Retinal pigment epithelial cell (primary cell): ENCODE data around the gene GP1BB.
"Not testable (repeated sequence)": the region's sequence is repeated elsewhere in the genome, so short reads cannot be mapped to it uniquely, and the experiment has no call there.

Source experiments
- DNase-seq: peaks from one replicate; pipeline ENCODE4 v3.0.0-alpha.2; 2010; ENCODE audit warnings: low read depth
- H3K4me3 ChIP-seq: 2 replicates; pipeline ENCODE4 v1.5.1; 2011; ENCODE audit warnings: mild to moderate bottlenecking, low read length, control low read depth, moderate library complexity
- TF ChIP-seq, protein P1 (sequence below): conservative IDR thresholded peaks from 2 replicates; pipeline ENCODE4 v1.5.1; 2011; ENCODE audit warnings: low read depth, low read length, control low read depth, inconsistent platforms

The GP1BB gene

DNA sequence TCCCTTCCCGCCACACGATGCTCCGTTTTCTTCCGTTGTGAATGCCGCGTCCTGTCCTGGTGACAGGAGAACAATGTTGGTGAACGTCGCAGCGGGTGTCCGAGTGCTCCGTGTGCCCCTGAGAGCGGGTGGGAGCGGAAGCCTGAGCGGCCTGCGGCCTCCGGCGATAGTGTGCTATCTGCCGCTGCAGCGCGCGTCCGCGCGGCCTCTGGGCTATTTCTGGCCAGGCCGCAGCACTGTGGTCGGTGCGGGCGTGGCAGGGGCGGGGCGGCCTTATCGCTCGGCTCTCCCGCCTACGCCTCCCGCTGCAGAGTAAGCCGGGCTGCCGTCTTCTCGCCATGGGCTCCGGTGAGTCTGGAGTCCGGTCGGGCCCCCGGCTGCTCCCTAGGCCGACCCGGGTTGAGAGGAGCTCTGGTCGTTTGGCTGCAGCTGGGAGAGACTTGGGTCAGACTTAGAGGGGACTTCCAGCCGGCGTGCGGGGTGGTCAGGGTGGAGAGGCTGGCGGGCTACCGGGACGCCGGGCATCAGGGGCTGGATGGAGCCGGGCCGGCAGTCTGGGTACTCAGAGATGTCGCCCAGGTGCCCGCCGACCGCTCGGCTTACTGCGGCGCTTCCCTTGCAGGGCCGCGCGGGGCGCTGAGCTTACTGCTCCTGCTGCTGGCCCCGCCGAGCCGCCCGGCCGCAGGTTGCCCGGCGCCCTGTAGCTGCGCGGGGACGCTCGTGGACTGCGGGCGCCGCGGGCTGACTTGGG lies at the start of gene GP1BB:
GP1BB (plus strand) TSS at position 308 of the 751 bp plus-strand sequence; CDS start at position 339, 31 bp downstream.
- DNase-seq = no peak
- no peak within 1 kb of the TSS for H3K4me3 ChIP-seq

DNA sequence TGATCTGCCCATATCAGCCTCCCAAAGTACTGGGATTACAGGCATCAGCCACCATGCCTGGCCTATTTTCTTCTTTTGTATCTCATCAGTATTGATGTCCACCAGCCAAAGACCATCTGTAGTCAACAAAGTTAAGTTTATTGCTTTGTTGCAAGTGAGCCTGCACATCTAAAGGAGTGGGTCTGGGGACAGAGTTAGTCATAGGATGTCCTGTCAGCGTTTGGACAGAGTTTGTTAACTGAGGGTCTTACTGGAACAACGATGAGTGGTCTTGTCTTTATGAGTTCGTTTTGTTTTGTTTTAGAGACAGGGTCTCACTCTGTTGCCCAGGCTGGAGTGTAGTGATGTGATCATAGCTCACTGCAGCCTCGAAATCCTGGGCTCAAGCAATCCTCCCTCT lies 49.7 kb upstream of the GP1BB start:
- H3K4me3 ChIP-seq = no peak overlapping the region
- no peak for DNase-seq
- TF ChIP-seq, protein P1, sequence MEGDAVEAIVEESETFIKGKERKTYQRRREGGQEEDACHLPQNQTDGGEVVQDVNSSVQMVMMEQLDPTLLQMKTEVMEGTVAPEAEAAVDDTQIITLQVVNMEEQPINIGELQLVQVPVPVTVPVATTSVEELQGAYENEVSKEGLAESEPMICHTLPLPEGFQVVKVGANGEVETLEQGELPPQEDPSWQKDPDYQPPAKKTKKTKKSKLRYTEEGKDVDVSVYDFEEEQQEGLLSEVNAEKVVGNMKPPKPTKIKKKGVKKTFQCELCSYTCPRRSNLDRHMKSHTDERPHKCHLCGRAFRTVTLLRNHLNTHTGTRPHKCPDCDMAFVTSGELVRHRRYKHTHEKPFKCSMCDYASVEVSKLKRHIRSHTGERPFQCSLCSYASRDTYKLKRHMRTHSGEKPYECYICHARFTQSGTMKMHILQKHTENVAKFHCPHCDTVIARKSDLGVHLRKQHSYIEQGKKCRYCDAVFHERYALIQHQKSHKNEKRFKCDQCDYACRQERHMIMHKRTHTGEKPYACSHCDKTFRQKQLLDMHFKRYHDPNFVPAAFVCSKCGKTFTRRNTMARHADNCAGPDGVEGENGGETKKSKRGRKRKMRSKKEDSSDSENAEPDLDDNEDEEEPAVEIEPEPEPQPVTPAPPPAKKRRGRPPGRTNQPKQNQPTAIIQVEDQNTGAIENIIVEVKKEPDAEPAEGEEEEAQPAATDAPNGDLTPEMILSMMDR = no peak

More for the DNA sequence above, at the start of gene GP1BB:
- TF ChIP-seq, protein P1 = peak; percentile 19

DNA sequence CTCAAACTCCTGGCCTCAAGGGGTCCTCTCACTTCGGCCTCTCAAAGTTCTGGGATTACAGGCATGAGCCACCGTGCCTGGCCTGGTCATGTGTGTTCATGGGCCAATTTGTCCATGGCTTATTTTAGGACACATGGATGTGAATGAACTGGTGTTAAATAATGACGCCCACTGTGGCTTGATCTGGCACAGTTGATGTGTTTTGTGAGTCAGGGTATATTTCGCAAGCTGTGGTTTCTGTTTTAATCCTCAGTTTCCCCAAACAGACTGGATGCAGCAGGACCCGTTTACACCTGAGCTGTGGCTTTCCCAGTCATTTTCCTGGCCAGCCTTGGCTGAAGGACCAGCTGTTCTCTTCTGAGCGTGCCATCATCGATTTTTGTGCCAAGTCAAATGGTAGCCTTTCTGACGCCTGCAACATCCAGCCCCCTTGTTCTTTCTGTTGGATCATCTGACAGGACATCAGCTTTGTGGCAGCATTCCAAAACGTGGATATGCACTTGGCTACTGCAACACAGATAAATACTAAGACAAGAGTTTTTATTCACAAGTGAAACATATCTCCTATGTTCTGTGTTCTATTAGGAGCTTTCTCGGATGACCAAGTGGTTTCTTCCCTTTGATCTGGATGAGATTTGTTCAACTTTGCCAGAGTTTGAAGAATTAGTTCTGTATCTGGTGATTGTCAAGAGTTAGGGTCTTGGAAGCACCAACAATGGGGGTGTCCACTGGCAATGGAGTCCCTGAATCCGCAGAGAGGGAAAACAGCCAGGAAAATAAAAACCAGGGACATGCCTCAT lies 49.0 kb upstream of the GP1BB start:
- TF ChIP-seq, protein P1 = no peak
- no peak overlapping the region for H3K4me3 ChIP-seq
- no peak for DNase-seq

DNA sequence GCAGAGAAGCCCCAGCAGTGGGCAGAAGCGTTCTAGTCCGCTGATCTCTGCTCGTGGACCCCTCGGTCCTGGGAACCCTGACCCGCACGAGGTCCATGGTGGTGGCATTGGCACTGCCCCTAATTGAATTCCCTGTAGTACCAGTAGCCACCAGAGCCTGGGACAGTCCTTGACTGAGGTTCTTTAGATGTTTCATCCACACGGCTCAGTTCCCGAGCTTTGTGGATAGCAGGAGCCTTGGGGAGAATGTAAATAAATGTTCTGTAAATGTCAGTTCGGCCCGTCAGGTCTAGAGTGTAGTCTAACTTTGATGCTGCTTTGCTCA lies 48.4 kb upstream of the GP1BB start:
- TF ChIP-seq, protein P1 = no peak
- no peak for DNase-seq
- no peak overlapping the region for H3K4me3 ChIP-seq

DNA sequence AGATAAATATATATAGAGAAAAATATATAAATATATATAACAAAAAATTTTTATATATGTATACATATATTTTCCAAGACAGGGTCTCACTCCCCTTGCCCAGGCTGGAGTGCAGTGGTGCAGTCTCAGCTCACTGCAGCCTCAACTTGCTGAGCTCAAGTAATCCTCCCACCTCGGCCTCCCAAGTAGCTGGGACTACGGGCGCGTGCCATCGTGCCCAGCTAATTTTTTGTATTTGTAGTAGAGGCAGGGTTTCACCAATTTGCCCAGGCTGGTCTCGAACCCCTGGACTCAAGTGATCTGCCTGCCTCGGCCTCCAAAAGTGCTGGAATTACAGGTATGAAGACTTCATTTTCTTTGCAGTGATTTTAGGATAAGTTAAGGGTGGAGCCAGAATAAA lies 47.9 kb upstream of the GP1BB start:
- no peak overlapping the region for H3K4me3 ChIP-seq
- DNase-seq = no peak
- TF ChIP-seq, protein P1 = no peak

DNA sequence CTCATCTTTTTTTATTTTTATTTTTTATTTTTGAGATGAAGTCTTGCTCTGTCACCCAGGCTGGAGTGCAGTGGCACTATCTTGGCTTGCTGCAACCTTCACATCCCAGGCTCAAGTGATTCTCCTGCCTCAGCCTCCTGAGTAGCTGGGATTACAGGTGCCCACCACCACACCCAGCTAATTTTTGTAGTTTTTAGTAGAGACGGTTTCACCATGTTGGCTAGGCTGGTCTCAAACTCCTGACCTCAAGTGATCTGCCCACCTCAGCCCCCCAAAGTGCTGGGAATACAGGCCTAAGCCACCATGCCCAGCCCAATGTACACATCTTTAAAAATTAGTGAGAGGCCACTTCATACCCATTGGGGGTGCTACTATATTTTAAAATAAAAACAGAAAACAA lies 46.9 kb upstream of the GP1BB start:
- H3K4me3 ChIP-seq, DNase-seq: not testable (repeated sequence)

DNA sequence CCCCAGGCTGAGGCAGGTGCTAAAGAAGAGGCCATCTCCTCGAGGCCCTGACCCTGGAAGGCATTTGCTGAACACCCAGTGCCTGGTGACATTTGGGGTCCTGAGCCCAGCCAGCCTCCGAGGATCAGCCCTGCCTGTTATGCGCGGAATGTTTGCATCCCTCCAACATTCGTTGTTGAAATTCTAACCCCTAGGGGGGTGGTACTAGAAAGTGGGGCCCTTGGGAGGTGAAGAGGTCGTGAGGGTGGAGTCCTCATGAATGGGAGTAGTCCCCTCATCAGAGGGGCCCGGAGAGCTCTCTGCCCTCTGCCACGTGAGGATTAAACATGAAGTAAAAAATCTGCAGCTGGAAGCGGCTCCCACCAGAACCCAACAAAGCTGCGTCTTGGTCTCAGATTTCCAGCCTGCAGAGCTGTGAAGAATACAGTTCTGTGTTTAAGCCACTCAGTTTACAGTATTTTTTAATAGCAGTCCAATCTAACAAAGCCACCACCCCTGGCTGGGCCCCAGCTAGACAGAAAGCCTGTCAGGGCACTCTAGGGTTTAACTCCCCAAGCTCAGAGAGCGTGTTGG lies 44.3 kb upstream of the GP1BB start:
- no peak overlapping the region for H3K4me3 ChIP-seq
- TF ChIP-seq, protein P1 = no peak
- no peak for DNase-seq
